Measurements from ENCODE around the gene FBXO8.

Gene FBXO8

DNA sequence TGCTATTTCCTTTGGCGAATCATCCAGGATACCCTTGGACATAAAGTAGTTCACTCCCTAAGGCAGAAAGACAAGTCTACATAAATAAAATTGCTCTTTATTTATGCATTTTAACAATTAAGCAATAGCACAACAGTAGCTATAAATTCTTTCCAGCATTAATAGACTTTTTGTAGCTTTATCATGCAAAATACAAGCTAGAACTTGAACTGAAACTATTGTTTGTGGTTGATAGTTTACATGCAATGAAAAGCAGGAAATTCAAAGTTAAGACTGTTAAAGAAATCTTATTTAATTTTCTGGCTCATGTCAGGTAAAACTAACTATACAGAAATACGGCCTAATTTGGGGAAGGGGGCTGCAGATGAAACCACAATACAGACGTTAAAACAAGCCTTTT is 42.3 kb downstream of the FBXO8 start:
- no peak for DNase-seq

DNA sequence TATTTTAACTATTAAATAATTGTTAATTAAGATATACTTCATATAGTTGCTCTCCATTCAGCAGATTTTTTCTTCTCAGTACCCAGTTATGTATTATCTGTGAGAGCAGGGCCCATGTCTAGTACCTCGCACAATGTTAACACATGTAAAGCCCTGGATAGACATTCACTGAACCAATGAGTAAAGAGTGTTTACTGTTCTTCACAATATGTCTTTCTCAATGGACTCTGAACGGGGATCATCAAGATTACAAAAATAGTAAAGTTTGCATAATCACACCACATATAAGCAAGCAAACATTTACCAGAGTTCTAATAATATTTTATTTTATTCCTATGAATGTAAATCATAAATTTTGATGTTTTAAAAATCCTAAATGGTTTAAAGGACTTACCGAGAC is 47.1 kb downstream of the FBXO8 start:
- no peak for DNase-seq

DNA sequence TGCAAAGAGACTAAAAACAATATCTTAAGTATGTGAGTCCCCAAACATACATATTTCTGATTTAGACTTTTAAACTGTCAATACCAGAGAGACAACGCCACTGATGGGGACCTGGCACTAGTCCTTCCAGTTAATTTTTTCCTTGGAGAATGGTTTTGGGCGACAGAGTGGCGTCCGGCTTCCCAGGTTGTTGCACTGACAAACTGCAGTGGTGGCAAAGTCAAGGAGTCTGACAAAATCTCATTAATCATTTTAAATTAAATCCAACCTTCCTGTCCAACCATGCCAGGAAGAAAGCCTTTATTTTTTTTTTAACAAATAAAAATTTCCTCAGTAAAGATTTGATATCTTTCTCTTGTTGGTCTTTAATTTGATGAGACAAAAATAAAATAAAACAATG is 52.8 kb downstream of the FBXO8 start:
- no peak for DNase-seq

DNA sequence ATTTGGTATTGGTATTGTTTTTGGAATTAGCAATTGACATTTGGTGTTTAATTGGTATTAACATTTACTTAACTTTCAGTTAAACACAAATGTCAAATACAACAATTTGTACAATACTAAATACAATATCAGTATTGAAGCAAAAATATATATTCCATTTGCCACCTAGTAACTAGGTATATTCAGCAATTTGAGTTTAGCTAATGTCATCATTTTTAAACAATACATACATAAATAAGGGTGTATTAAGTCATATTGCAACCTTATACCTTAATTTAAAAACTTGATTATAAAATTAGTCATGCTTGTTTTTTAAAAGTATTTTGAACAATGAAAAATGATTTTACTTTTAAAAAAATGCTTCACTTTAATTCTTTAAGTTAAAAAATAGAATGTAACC is 53.3 kb downstream of the FBXO8 start:
- DNase-seq: no peak

DNA sequence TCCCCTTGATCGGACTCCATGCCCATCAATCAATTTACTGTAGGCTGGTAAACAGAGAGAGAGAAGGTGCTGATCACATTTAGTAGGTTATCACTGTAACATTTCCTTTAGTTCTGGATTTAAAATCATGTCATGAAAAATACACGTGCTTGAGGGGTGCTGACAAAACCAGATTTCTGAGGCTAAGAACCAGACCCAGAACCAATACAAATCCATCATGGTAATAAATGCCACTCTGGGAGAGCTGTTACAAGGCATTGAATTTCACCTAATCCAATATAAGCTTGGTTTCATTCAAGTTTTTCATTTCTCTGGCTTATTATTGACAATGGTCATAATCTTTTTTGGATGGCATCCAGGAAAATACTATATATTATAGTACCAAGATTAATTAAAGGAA is 54.5 kb downstream of the FBXO8 start:
- DNase-seq: no peak

DNA sequence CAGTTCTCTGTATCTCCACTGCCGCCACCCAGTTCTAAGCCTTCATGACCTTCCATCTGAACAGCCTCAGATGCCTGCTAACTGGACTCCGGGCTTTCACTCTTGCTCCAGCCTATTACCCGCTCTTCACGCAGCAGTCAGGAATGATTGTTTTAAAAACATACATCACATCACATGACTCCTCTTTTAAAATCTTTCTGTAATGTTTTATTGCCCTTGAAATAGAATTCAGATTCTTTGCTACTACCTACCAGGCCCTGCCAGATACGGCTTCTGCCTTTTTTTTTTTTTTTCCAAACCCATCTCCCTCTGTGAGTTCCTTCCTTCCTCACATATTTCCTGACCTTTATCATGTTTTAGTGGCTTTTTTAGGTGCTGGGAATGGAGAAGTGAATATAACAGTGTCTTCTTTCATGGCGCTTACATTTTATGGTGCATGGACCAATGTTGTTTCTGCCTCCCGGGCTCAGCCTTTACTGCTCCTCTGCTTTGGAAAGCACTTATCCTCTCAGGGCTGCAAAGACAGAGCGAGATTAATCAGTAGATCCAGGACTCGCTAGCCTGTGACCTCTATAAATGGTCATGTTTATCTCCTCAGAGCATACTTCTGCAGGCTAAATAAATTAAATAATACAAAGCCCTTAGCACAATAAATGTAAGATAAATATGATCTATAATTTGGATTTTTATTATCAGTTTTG is 58.0 kb downstream of the FBXO8 start:
- no peak for DNase-seq

DNA sequence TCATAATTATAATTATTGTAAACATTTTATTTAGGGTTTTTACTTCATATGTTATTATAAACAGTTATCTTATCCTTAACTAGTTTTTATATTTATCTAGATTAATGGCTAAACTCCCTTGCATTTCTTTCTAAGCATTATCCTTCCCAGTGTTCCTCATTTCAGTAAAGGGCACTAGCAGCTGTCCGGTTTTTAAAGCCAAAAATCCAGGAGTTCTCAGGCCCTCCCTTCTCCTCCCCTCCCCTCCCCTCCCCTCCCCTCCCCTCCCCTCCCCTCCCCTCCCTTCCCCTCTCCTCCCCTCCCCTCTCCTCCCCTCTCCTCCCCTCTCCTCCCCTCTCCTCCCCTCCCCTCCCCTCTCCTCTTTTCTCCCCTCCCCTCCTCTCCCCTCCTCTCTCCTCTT is 58.9 kb downstream of the FBXO8 start:
- no peak for DNase-seq

DNA sequence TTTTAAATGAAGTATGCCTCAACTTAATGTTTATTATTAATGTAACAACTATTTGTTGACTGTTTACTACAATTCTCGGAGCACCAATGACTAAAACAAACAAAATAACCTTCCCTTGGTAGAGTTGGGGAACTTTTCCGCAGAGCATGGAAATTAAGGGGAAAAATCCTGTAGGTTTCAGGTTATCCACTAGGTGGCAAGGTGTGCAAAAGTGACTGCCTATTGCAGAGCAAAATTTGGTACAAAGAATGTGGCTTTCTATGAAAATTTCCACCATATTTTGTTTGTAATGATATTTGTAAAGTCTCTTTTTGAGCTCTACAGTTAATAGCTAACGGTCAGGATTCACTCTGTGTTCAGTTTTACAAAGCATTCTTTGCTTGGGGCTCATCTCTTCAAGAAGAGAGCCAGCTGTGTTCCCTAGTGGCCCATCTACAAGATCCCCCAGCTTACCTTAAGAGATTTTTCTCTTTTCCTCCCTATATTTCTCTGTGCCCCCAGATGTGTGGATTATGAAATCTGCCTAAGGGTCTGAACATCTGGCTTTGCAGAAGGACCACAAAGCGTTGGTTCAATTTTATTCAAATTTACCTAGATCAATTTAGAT is 61.1 kb downstream of the FBXO8 start:
- no peak for DNase-seq

DNA sequence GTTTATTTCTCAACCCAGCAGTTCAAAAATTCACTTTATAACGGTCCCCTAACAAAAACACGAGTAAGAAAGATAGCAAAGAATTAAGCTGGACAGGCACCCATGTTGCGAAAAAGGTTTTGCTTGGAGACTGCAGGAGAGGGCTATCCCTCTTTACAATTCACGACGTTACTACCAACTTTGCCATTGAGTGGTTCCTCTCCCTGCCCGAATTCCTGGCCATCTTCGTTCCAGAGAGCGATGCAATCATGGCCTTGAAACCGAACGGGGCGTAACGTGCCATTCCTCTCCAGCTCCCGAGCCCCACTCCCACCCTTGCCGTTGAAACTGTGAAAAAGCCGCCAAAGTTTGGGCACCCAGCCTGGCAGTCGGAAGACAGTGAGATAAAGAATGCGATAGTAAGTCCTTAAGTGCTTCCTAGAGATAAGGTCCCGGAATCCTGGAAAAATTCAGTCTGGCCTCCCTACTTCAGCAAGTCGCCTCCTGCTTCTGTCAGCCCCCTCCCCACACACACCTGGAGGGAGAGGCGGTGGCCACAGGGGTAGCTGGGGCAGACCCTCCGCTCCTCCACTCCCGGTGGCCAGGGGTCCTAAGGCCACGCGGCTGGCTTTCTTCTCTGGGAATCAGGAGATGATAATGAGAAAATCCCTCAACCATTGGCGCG is 65.2 kb downstream of the FBXO8 start:
- no peak for DNase-seq

DNA sequence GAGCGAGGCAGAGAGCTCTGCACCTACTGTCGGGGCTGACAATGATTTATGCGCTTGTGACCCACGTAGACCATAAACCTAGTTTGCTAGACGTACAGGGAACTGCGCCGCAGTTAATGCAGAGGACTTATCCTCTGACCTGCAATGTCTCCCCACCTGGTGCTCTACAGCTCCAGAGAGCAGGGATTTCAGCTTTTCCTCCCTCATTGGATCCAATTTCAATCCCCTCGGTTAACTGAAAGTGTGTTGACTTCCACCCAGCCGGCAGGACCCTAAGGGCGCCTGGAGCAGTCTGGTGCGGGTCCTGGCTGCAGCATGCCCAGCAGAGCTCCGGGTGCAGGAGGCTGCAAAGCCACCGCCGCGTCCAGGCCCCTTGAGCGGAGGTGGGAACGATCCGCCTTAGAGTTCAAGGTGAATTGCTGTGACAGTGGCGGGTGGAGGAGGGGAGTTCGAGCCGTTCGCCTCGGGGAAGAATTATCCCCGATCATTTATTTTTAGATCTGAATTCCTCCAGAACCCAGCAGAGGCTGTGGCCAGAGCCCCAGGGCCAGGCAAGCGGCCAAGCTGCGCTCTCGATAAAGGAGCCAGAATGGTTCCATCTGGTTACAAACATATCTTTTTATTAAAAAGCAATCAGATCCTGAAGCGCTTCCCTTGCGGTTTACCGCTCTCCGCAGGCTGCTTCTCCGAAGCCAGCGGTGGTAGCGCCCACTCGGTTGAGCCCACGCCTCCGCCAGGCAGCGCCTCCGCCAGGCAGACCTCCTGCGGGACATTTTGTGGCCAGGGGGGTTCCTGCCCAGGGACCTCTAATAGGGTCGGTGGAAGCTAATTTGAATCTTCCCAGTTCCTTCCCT is 66.0 kb downstream of the FBXO8 start:
- no peak for DNase-seq

DNA sequence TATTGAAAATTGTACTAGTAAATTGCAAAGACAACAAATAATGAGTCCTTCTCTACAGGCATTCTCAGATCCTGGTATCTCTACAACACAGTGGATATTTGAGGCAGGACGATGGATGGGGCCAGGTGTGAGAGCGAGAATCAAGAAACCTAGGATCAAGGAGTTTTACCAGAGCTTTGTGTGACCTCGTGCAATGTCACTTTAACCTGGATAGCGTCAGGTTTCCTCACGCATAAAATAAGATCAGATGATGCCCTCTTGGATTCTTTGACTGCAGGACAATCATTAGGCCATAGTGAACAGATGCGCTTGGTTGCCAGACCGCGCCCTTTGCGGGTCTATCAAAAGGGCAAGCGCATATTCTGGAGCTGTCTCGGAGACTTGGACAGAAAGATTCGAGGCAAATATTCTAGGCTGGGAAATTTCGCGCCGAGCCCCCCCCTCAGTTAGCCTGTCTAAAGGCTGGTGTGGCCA is 66.6 kb downstream of the FBXO8 start:
- no peak for DNase-seq

DNA sequence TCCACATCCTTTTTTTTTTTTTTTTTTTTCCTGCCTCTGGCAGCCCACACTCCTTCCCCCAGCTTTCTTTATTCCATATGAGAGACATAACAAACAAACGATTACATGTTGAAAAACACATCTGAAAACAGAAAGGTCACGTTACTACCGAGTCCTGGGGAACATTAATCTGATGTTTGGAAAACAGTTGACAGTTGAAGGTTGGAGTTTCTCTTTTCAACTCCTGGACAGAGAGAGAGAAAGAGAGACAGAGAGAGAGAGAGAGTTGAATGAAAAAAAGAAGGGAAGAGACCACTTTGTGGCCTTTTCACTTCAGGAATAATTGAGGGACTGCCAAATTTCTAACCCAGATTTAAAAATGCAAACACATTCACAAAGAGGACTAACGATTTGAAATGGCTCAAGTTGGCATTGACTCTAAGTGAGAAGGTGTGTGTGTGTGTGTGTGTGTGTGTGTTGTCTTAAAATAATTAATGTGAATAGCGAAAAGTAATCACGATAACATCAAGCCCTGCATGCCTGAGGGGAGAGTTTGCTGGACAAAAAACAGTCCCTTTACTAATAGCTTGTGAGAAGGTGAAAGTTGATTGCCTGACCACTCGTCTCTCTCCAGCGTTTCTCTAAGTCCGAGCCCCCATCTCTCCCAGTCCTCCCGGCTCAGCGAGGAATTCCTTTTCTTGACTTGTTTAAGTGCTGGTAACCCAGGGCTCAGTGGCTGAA is 67.3 kb downstream of the FBXO8 start:
- no peak for DNase-seq

DNA sequence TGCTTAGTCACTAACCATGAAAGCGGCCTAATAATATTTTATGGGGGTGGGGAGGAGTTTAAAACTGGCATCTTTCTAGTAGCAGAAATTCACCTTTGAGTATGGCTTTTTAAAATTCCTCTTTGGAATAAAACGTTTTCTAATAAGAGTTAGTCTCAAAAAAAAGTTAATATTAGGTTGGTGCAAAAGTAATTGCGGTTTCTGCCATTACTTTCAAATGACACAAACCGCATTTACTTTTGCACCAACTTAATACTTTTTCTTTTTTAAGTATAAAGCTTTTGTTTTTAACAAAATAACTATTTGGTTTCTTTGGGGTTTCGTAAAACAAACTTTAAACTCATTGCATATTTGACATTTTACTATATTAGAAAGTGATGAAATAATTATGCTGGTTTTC is 68.4 kb downstream of the FBXO8 start:
- DNase-seq: no peak

DNA sequence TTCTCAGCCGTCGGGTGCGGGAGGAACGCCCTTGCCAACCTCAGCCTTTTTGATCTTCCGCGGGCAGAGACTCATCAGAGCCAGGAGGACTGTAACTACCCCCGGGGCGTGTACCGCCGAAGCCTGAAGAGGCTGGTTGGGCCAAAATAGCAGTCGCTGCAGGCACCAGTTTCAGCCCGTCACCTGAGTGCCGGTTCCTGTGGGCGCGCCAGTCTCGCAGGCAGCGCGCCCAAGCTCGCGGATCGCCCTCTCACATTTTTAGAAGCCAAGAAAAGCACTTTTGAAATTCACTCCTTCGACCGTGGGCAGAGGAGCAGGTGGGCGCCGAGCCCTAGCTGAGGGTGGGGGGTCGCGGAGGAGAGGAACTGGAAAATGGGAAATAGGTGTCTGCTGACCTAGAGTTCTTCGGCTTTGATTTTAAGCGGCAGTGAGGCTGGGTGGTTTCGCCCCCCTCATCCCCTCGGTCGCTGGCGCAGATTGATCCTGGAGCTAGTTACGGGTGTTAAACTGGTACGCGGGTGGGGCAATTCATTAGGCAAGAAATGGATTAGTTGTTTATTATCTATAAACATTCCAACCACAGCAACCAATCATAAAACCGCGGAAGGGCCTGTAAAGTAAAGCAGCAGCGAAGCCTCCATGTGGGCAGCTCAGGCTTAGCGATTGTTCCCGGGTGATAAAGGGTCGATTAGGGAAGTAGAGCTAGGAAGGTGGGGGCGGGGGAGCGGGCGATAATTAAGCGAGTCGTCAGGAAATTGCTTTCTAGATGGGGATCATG is 69.2 kb downstream of the FBXO8 start:
- DNase-seq: no peak

DNA sequence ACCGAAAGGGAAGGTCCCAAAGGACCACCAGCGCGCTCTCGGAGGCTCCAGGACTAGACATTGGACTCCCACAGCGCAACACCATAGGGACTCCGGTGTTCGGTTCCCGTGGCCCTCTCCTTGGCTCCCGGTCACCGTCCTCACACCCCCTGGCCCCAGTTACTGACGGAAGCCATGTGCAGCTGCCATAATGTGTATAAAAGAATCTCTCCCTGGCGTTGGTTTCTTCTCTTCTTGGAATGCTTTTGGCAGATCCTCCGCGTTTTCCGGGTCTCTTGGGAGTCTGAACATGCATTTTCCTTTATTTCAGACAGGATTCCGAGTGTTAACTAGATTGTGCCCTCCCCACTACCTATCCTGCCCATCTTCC is 69.8 kb downstream of the FBXO8 start:
- no peak for DNase-seq

DNA sequence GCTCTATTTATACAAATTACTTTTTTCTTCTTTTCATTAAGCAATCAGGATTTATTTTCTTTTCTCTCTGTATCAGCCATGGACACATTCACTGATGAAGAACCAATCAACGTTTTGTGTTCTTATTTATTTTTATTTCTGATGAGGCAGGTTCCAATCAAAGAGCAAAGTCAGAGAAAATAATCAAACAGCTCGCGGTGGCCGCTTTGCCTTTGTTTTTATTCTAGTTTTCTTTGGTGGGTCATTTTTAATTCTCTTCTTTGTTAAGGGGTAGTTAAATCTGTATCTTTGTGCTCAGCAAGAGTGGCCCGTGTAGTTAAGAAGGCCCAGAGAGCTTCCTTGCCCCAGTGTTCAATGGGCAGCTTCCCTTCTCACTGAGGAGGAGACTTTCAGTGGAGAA is 71.4 kb downstream of the FBXO8 start:
- DNase-seq: no peak

DNA sequence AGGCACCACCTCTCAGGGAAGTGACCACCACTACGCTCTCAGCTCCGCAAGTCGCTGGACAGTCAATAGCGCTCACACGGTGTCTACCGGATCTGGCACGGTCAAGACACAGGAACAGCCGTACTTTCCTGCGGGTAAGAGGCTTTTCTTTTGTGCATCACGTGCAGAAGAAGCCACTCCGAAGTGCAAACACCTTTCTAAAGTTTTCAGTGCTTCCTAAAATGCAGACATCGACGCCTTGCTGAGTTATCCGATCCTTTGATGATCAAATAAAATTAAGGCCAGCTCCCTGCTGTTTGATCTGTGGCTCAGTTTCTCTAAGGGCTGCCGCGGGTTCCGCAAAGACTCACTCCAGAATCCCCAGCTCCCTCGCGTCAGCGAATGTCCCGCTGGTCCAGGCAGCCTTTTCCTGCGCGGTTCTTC is 71.8 kb downstream of the FBXO8 start:
- DNase-seq: no peak

DNA sequence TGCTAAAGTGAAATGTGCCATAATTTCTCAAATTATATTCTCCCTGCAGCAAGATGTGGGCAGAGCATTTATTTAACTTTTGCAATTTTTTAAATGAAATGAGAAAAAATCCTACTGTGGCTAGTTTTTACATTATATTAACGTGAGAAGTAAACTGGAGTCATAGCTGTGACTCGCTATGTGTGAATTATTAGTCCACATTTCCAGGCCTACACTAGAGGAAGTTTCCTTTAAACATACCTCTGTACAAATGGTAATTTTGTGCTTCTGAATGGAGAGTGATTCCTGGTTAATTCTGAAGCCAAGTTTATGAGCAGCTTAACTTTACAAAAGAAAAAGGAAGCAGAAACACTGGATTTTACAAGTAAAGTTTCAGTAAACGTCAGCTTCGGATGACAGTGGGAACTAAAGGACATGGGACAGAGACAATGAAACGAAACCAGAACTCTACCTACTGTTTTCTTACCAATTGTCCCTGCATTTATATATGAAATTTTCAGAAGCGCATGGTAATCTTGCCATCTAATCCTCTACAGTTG is 72.4 kb downstream of the FBXO8 start:
- DNase-seq: no peak

DNA sequence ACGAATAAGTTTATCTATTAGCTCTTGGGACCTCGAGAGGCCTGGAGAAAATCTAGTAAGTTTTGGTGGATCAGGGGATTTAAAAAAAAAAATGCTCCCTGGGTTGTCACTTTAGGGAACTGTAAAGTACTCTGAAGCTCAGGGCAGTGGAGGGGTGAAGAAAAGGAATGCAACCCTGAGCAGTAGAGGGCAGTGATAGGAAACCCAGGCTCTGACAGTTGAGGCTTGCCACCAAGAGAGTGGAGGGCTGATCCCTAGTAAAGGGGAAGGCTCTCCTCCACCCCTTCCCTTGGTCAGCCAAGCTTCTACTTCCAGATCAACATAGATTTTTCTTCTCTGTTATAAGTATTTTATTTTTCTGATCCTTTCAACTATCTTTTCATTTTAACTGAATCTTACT is 73.1 kb downstream of the FBXO8 start:
- DNase-seq: no peak

DNA sequence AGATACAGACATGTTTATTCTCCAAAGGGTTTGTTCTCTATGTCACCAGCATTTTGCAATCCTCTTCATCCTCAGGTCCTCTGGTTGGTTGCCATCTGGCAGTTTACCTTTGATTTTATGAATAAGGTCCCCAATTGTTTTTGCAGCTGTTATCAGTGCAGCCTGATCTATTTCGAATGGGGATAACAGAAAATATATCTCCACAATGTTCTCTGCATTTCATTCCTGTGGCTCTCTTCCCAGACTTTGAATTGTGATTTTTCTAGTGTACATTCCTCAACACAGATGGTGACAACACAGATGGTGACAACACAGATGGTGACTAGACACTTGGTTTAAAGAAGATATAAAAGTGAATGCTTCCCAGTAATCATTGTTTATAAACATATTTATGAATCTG is 74.1 kb downstream of the FBXO8 start:
- no peak for DNase-seq

DNA sequence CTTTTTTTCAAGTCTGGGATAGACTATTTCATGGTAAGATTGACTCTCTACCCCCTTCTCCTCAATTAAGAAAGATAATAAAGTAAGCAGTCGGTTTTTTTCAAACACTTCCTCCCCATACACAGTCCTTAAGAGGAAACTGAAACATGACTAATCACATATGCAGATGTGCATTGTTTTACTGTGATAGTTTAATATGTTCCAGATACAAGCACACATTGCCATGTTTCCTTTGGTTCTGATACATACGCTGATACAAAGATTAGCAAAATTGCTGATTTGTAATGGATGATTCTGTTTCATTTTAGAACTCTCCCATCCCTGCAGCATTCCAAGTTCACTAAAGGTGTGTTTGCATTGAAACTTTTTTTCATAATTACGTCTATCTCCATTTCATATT is 76.1 kb downstream of the FBXO8 start:
- no peak for DNase-seq

Data from GOT3 (cell line).